Suprapubic skin (tissue), 4 donors: ENCODE data around the gene ALAD. TPM values are rescaled to one million over a fixed set of nuclear protein-coding genes. Genes with fewer than 3 reads are reported as not detected.

ENCODE experiments used
- DNase-seq, 2 donors: peaks; one replicate each; pipeline ENCODE4 v3.0.0-alpha.2; 2019; ENCODE audit warnings: low spot score in 2 of 2
- H3K27ac ChIP-seq: fragments of 200-600 bp; sonication (generic); one replicate; pipeline ENCODE4 v1.5.1; 2019
- H3K27me3 ChIP-seq: fragments of 200-600 bp; sonication (generic); one replicate; pipeline ENCODE4 v1.5.1; 2019
- H3K36me3 ChIP-seq: fragments of 200-600 bp; sonication (generic); one replicate; pipeline ENCODE4 v1.5.1; 2019
- H3K4me1 ChIP-seq: fragments of 200-600 bp; sonication (generic); one replicate; pipeline ENCODE4 v1.5.1; 2019
- H3K4me3 ChIP-seq: fragments of 200-600 bp; sonication (generic); one replicate; pipeline ENCODE4 v1.5.1; 2019; ENCODE audit warnings: mild to moderate bottlenecking
- H3K9me3 ChIP-seq: fragments of 200-600 bp; sonication (generic); one replicate; pipeline ENCODE4 v1.5.1; 2019
- CTCF ChIP-seq, 2 donors: fragments of 200-600 bp in 1 of 2; fragments of 450-650 bp in 1 of 2; sonication (generic) in 1 of 2; IDR thresholded peaks; one replicate each; pipeline ENCODE4 v1.5.1; 2016 to 2019; ENCODE audit warnings: antibody characterized with exemption in 2 of 2, mild to moderate bottlenecking in 1 of 2, moderate library complexity in 1 of 2
- EP300 ChIP-seq: sonication (generic); formaldehyde crosslinking; IDR thresholded peaks from one replicate; pipeline ENCODE4 v1.6.1; 2017; ENCODE audit warnings: antibody characterized with exemption
- POLR2A ChIP-seq, 2 donors: fragments of 450-650 bp; IDR thresholded peaks; one replicate each; pipeline ENCODE4 v1.6.1; 2017; ENCODE audit warnings: antibody characterized with exemption in 2 of 2, mild to moderate bottlenecking in 2 of 2, moderate library complexity in 2 of 2
- POLR2AphosphoS5 ChIP-seq, 3 donors: sonication (generic); formaldehyde crosslinking; IDR thresholded peaks; one replicate each; pipeline ENCODE4 v1.6.1; 2017; ENCODE audit warnings: antibody characterized with exemption in 3 of 3
- WGBS: methylation state at CpG from one replicate; pipeline ENCODE4 v1.1.5; 2018; 5-methylcytosine and 5-hydroxymethylcytosine counted together
- total RNA-seq, 4 donors: library from RNA; depleted of rRNA; stranded (reverse); fragments of >200 nt; gene quantifications; one replicate each; pipeline ENCODE4 v1.1.0, GENCODE V29; 2016

Gene ALAD
- total RNA-seq, 4 donors from 2014 or later, result 47.1 to 66.6 (median 53.6) TPM

GRCh38 chr9:113398796-113399195 lies 2.3 kb downstream of the ALAD start:
- 84% methylated on average over 5 of the region's 5 CpGs for WGBS
- TF ChIP-seq POLR2A (IDR thresholded peaks at IDR 0.05), result no peak
- TF ChIP-seq EP300, result no peak
- TF ChIP-seq POLR2AphosphoS5 (IDR thresholded peaks at IDR 0.05), result no peak
- no peak for TF ChIP-seq CTCF (IDR thresholded peaks at IDR 0.05)
- H3K27me3 ChIP-seq, result no peaks in the 10 kb centered on the region
- H3K9me3 ChIP-seq, result no peaks in the 10 kb centered on the region
- no peak overlapping the region for H3K4me3 ChIP-seq
- no peak for DNase-seq
- H3K27ac ChIP-seq, result no peak overlapping the region
- peaks cover 41% of the 10 kb centered on the region for H3K4me1 ChIP-seq
- peaks cover 11% of the 10 kb centered on the region for H3K36me3 ChIP-seq

GRCh38 chr9:113397203-113397631 lies 3.9 kb downstream of the ALAD start:
- no peak overlapping the region for H3K4me3 ChIP-seq
- H3K27ac ChIP-seq, result no peak overlapping the region
- TF ChIP-seq POLR2A (IDR thresholded peaks at IDR 0.05) (no peak), EP300 (no peak), CTCF (IDR thresholded peaks at IDR 0.05) (no peak), POLR2AphosphoS5 (IDR thresholded peaks at IDR 0.05) (no peak)
- no peaks in the 10 kb centered on the region for H3K9me3 ChIP-seq
- WGBS, result 74% methylated on average over 3 of the region's 3 CpGs
- DNase-seq, result no peak
- peaks cover 21% of the 10 kb centered on the region for H3K36me3 ChIP-seq
- peaks cover 37% of the 10 kb centered on the region for H3K4me1 ChIP-seq
- no peaks in the 10 kb centered on the region for H3K27me3 ChIP-seq

- H3K4me1 ChIP-seq, result peaks cover 22% of the 10 kb centered on the region
- TF ChIP-seq POLR2AphosphoS5 (IDR thresholded peaks at IDR 0.05) (no peak), EP300 (no peak), POLR2A (IDR thresholded peaks at IDR 0.05) (no peak), CTCF (IDR thresholded peaks at IDR 0.05) (no peak)
- no peaks in the 10 kb centered on the region for H3K9me3 ChIP-seq
- H3K27me3 ChIP-seq, result no peaks in the 10 kb centered on the region
- no peak overlapping the region for H3K4me3 ChIP-seq
- WGBS, result 95% methylated on average over 9 of the region's 9 CpGs
- no peak overlapping the region for H3K27ac ChIP-seq
- peaks cover 41% of the 10 kb centered on the region for H3K36me3 ChIP-seq
- DNase-seq, result peak in 1 of 2 donors; percentile 34
Measured at GRCh38 chr9:113395000-113395861, 5.9 kb downstream of the ALAD start.

GRCh38 chr9:113393281-113393680 lies 7.8 kb downstream of the ALAD start:
- H3K4me3 ChIP-seq, result no peak overlapping the region
- H3K9me3 ChIP-seq, result no peaks in the 10 kb centered on the region
- H3K27ac ChIP-seq, result no peak overlapping the region
- 83% methylated on average over 7 of the region's 7 CpGs for WGBS
- peaks cover 61% of the 10 kb centered on the region for H3K36me3 ChIP-seq
- H3K4me1 ChIP-seq, result peaks cover 2% of the 10 kb centered on the region
- H3K27me3 ChIP-seq, result no peaks in the 10 kb centered on the region
- TF ChIP-seq POLR2A (IDR thresholded peaks at IDR 0.05) (no peak), CTCF (IDR thresholded peaks at IDR 0.05) (no peak), POLR2AphosphoS5 (IDR thresholded peaks at IDR 0.05) (no peak), EP300 (no peak)
- DNase-seq, result no peak

- no peaks in the 10 kb centered on the region for H3K9me3 ChIP-seq
- H3K27me3 ChIP-seq, result no peaks in the 10 kb centered on the region
- DNase-seq, result no peak
- peaks cover 74% of the 10 kb centered on the region for H3K36me3 ChIP-seq
- H3K4me1 ChIP-seq, result no peaks in the 10 kb centered on the region
- TF ChIP-seq POLR2A (IDR thresholded peaks at IDR 0.05) (no peak), CTCF (IDR thresholded peaks at IDR 0.05) (no peak), POLR2AphosphoS5 (IDR thresholded peaks at IDR 0.05) (no peak), EP300 (no peak)
- H3K4me3 ChIP-seq, result no peak overlapping the region
- no peak overlapping the region for H3K27ac ChIP-seq
- WGBS, result over 99% methylated on average over 7 of the region's 7 CpGs
Measured at GRCh38 chr9:113391917-113392316, 9.2 kb downstream of the ALAD start.
